AG09309 (cell line): ENCODE results near the gene GM2A.

Experiments used
- DNase-seq: peaks from one replicate; pipeline ENCODE4 v3.0.0-alpha.2; 2010; ENCODE audit warnings: low read depth
- H3K4me3 ChIP-seq: 2 replicates; pipeline ENCODE4 v1.5.1; 2011; ENCODE audit warnings: mild to moderate bottlenecking, low read depth, low read length, moderate library complexity; ENCODE audit not compliant: control insufficient read depth
- TF ChIP-seq, protein P1 (sequence below): IDR thresholded peaks from 2 replicates; pipeline ENCODE4 v1.5.1; 2011; ENCODE audit warnings: mild to moderate bottlenecking, low read depth, low read length, inconsistent platforms; ENCODE audit not compliant: insufficient read depth, control insufficient read depth; ENCODE audit errors: missing control alignments

The GM2A gene

DNA sequence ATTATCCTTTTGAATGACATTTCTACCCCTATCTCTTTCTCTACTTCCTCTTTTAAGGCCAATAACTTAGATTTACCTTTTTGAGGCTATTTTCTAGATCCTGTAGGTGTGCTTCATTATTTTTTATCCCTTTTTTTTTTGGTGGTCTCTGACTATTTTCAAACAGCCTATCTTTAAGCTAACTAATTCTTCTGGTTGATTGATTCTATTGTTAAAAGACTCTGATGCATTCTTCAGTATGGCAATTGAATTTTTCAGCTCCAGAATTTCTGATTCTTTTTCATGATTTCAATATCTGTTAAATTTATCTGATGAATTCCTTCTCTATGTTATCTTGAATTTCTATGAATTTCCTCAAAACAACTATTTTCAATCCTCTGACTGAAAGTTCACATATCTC is 57.9 kb downstream of the GM2A start:
- no peak overlapping the region for H3K4me3 ChIP-seq
- TF ChIP-seq, protein P1, sequence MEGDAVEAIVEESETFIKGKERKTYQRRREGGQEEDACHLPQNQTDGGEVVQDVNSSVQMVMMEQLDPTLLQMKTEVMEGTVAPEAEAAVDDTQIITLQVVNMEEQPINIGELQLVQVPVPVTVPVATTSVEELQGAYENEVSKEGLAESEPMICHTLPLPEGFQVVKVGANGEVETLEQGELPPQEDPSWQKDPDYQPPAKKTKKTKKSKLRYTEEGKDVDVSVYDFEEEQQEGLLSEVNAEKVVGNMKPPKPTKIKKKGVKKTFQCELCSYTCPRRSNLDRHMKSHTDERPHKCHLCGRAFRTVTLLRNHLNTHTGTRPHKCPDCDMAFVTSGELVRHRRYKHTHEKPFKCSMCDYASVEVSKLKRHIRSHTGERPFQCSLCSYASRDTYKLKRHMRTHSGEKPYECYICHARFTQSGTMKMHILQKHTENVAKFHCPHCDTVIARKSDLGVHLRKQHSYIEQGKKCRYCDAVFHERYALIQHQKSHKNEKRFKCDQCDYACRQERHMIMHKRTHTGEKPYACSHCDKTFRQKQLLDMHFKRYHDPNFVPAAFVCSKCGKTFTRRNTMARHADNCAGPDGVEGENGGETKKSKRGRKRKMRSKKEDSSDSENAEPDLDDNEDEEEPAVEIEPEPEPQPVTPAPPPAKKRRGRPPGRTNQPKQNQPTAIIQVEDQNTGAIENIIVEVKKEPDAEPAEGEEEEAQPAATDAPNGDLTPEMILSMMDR = no peak
- DNase-seq = no peak

DNA sequence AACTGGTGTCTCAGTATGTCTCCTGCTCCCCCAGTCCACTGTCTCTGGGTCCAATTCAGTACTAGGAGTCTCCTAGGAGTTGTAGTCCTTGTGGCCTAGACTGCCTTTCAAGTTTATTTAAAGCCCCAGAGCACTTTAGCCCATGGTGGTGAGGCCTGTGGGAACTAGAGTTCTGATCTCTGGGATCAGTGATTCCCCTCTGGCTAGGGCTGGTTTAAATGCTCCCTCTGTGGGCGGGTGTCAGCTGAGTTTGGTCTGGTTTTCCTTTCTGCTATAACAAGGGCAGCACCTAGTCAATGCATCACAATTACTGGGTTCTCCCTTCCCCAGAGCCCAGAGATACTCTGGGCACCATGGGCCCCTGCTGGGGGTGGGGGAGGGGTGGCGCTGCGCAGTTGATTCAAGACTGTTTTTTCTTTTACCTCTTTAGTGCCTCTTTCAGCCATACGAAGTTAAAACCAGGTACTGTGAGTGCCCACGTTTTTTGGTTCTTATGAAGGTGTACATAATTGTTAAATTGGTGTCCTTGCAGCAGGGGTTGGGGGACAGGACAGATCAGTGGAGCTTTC is 59.9 kb downstream of the GM2A start:
- TF ChIP-seq, protein P1 = no peak
- no peak for DNase-seq

DNA sequence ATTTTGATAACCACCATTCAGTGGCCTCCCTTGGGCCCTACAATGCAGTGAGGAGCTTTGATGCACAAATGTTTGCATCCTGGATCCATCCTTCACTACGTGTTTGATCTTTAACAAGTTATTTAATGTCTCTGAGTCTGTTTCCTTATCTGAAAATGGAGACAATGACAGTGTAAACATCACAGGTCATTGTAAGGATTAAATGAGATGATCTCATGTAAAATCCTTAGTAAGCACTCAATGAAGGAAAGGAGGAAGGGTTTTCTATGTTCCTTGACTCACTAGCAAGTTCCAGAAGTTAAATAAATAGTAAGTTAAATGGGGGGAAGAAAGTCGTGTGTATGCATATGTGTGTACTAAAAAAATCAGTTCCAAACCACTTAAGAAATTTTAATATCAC is 60.4 kb downstream of the GM2A start:
- DNase-seq = no peak

More for the DNA sequence above, 59.9 kb downstream of the GM2A start:
- H3K4me3 ChIP-seq = no peak overlapping the region

DNA sequence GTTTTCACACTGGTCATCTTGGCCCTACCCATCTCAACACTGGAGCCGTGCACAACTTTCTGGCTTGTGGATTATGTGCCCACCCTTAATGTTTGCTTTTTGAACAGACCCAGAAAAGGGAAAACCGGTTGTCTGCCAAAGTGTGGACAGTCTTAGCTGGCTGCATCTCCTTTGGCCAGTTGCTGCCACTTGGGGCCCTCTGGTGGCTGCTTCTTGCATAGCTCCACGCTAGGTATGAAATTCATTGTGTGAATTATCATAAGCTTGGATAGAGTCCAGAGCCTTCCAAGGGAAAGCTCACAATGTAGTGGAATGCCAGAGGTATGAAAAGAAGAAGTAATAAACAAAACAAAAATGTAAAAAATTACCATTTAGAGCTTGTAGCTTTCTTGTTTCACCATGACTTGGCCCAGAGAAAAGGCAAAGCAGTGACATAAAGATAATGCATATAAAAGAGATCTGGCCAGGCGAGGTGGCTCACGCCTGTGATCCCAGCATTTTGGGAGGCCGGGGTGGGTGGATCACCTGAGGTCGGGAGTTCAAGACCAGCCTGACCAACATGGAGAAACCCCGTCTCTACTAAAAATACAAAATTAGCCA is 63.1 kb downstream of the GM2A start:
- TF ChIP-seq, protein P1 = peak; percentile 96
- DNase-seq = peak; percentile 27
- no peak overlapping the region for H3K4me3 ChIP-seq

More for the DNA sequence above, 60.4 kb downstream of the GM2A start:
- TF ChIP-seq, protein P1 = no peak
- no peak overlapping the region for H3K4me3 ChIP-seq

DNA sequence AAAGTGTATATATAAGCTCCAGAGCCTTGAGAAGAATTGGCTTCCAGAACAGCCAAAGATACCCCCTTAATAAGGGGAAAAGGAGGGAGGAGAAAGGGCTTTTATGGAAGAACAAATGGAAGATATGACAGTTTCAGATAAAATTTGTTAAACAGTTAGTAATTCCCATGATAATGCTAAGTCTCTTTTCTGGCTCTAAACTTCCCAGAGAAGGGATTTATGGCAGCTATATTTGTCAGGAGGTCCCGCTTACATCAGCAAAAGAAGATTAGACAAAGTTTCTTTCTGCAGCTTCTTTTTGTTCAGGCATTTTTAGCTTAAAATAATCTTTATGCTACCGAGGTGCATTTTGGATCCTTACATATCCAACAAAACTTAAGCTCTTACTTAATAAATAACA is 64.9 kb downstream of the GM2A start:
- H3K4me3 ChIP-seq = no peak overlapping the region
- TF ChIP-seq, protein P1 = no peak
- DNase-seq = no peak

DNA sequence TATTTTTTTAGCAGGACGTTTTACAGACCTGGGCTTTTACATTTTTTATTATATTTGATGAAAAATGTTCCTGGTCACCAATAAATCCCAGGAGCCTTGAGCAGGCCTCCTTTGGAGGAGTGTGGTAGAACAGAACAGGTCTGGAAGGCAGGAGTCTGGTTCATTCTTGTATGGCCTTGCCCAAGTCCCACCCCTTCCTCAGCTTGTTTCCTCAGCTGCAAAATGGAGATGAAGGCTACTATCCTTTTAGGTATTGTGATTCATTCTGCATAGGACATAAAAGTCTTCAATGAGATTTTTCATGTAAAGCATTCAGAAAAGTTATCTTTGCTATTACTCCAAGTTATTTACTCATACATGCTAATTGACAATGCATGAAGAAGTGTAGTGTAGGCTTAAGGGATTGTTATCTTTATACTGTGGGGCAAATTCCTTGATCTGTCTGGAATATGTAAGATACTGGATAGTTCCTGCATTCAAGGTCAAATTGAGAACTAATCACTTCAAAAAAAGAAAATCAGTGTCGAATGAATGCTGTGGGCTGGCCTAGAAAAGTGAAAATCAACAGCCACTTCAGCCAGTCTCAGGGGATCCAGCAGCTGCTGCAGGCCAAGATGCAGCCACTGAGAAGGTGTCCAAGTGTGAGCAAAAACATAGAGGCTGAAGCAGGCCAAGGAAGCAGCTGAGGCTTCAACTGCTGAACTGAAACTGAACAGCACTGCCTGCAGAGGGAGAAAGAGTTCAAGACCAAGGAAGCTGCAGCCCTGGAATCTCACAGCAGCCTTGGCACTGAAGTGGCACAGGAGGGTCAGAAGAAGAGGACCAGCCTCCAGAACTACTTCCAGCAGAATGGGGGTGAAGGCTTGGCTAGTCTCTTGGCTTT is 66.1 kb downstream of the GM2A start:
- H3K4me3 ChIP-seq = no peak overlapping the region
- no peak for DNase-seq
- TF ChIP-seq, protein P1 = peak; percentile 33
